ENCODE measurements around the gene LYRM4.

- TF ChIP-seq CTCF (IDR thresholded peaks at IDR 0.05) (no peak), EZH2 (IDR thresholded peaks at IDR 0.05; ENCODE audit: borderline replicate concordance, insufficient read depth, low read depth, low read length, poor library complexity, severe bottlenecking) (no peak)
Observed at GRCh38 chr6:5202941-5203340, 57.8 kb downstream of the LYRM4 start.
